GM23338 (cell line): ENCODE measurements around the gene FAM237B. TPM values are rescaled to one million over a fixed set of nuclear protein-coding genes. Genes with fewer than 3 reads are reported as not detected.

ENCODE experiments used
- ATAC-seq: fragments of 200-7000 bp; cut with Tn5 transposase; 3 replicates; pipeline ENCODE4 v1.9.1; 2020
- DNase-seq: peaks from one replicate; pipeline ENCODE4 v3.0.0-alpha.2; 2015; ENCODE audit warnings: low spot score
- H2AFZ ChIP-seq: fragments of 200-600 bp; sonication (generic); 2 replicates; pipeline ENCODE4 v1.8.0; 2016; ENCODE audit warnings: antibody characterized with exemption, mild to moderate bottlenecking, moderate library complexity
- H3F3A ChIP-seq: fragments of 200-600 bp; sonication (generic); replicated peaks from 2 replicates; pipeline ENCODE4 v1.8.0; 2017; ENCODE audit warnings: antibody characterized with exemption, mixed run types, low read depth
- H3K27ac ChIP-seq: fragments of 200-600 bp; sonication (generic); 2 replicates; pipeline ENCODE4 v1.6.1; 2016; ENCODE audit warnings: low read depth
- H3K27me3 ChIP-seq: fragments of 200-600 bp; sonication (generic); 2 replicates; pipeline ENCODE4 v1.8.0; 2016; ENCODE audit warnings: mild to moderate bottlenecking, mixed run types, moderate library complexity; ENCODE audit not compliant: insufficient read depth
- H3K36me3 ChIP-seq: fragments of 200-600 bp; sonication (generic); 2 replicates; pipeline ENCODE4 v1.8.0; 2016; ENCODE audit warnings: mild to moderate bottlenecking; ENCODE audit not compliant: insufficient read depth
- H3K4me1 ChIP-seq: fragments of 200-600 bp; sonication (generic); 2 replicates; pipeline ENCODE4 v1.8.0; 2016; ENCODE audit warnings: mild to moderate bottlenecking, moderate library complexity; ENCODE audit not compliant: insufficient read depth
- H3K4me2 ChIP-seq: fragments of 200-600 bp; sonication (generic); 2 replicates; pipeline ENCODE4 v1.7.1; 2017; ENCODE audit warnings: mixed run types
- H3K4me3 ChIP-seq: fragments of 200-600 bp; sonication (generic); 2 replicates; pipeline ENCODE4 v1.6.1; 2016; ENCODE audit warnings: mixed run types
- H3K79me2 ChIP-seq: fragments of 200-600 bp; sonication (generic); replicated peaks from 2 replicates; pipeline ENCODE4 v1.8.0; 2017; ENCODE audit warnings: mild to moderate bottlenecking; ENCODE audit not compliant: insufficient read depth
- H3K9me2 ChIP-seq: fragments of 200-600 bp; sonication (generic); 2 replicates; pipeline ENCODE4 v1.8.0; 2017; ENCODE audit not compliant: insufficient read depth
- H4K20me1 ChIP-seq: fragments of 200-600 bp; sonication (generic); replicated peaks from 2 replicates; pipeline ENCODE4 v1.8.0; 2017; ENCODE audit warnings: mild to moderate bottlenecking; ENCODE audit not compliant: insufficient read depth
- H3K27ac Mint-ChIP-seq: 2 replicates; pipeline ENCODE4 v1.8.0; 2020; ENCODE audit warnings: inconsistent platforms, mild to moderate bottlenecking, moderate library complexity, mixed read lengths
- H3K27me3 Mint-ChIP-seq: 3 replicates; pipeline ENCODE4 v1.8.0; 2022; ENCODE audit warnings: low read depth, mild to moderate bottlenecking, moderate library complexity, mixed read lengths, inconsistent platforms; ENCODE audit not compliant: insufficient read depth, poor library complexity
- H3K36me3 Mint-ChIP-seq: 3 replicates; pipeline ENCODE4 v1.8.0; 2021; ENCODE audit warnings: low read depth, mild to moderate bottlenecking, inconsistent platforms, moderate library complexity, mixed read lengths
- H3K4me1 Mint-ChIP-seq: 3 replicates; pipeline ENCODE4 v1.8.0; 2020; ENCODE audit warnings: mild to moderate bottlenecking, inconsistent platforms, mixed read lengths
- H3K4me3 Mint-ChIP-seq: 3 replicates; pipeline ENCODE4 v1.8.0; 2021; ENCODE audit warnings: moderate library complexity, mild to moderate bottlenecking, inconsistent platforms, mixed read lengths
- H3K9me3 Mint-ChIP-seq: 3 replicates; pipeline ENCODE4 v1.8.0; 2020; ENCODE audit warnings: moderate library complexity, mild to moderate bottlenecking, inconsistent platforms, mixed read lengths
- CREB1 ChIP-seq: fragments of 250-450 bp; sonication (Bioruptor Pico); IDR thresholded peaks from 2 replicates; pipeline ENCODE4 v1.5.0; 2020; ENCODE audit warnings: low read depth, mild to moderate bottlenecking, moderate library complexity
- ETS1 ChIP-seq: IDR thresholded peaks from 2 replicates; pipeline ENCODE4 v1.6.1; 2016; ENCODE audit warnings: antibody characterized with exemption
- EZH2 ChIP-seq: fragments of 200-600 bp; sonication (generic); IDR thresholded peaks from one replicate; pipeline ENCODE4 v1.8.0; 2017; ENCODE audit warnings: antibody characterized with exemption, mild to moderate bottlenecking, low read depth; ENCODE audit not compliant: unreplicated experiment
- EZH2phosphoT487 ChIP-seq: fragments of 200-600 bp; sonication (generic); IDR thresholded peaks from one replicate; pipeline ENCODE4 v1.8.1; 2018; ENCODE audit warnings: antibody characterized with exemption; ENCODE audit not compliant: unreplicated experiment
- JUNB ChIP-seq: IDR thresholded peaks from one replicate; pipeline ENCODE4 v1.6.1; 2016; ENCODE audit warnings: antibody characterized with exemption; ENCODE audit not compliant: unreplicated experiment
- NANOG ChIP-seq: IDR thresholded peaks from 2 replicates; pipeline ENCODE4 v1.6.1; 2016; ENCODE audit warnings: antibody characterized with exemption, borderline replicate concordance
- REST ChIP-seq: IDR thresholded peaks from one replicate; pipeline ENCODE4 v1.6.1; 2018; ENCODE audit warnings: antibody characterized with exemption; ENCODE audit not compliant: unreplicated experiment
- STAT1 ChIP-seq: IDR thresholded peaks from one replicate; pipeline ENCODE4 v1.6.1; 2016; ENCODE audit warnings: antibody characterized with exemption; ENCODE audit not compliant: unreplicated experiment
- ZNF331 ChIP-seq: fragments of 250-450 bp; sonication (Bioruptor Pico); IDR thresholded peaks from 2 replicates; pipeline ENCODE4 v1.5.0; 2020; ENCODE audit warnings: low read depth, mild to moderate bottlenecking, moderate library complexity
- polyA plus RNA-seq: library from polyadenylated mRNA; unstranded; fragments of >200 nt; fragmentation: Nextera tagmentation; extraction: Ambion mirVana; gene quantifications from 2 replicates; pipeline ENCODE4 v1.2.1, GENCODE V29; 2016
- total RNA-seq: library from RNA; depleted of rRNA; stranded (reverse); fragments of >200 nt; shearing (Covaris generic); gene quantifications from 2 replicates; pipeline ENCODE4 v1.2.3, GENCODE V29; 2014
- TF ChIP-seq, protein P1 (sequence below), 2 experiments: fragments of 200-600 bp in 1 of 2; sonication (generic) in 1 of 2; conservative IDR thresholded peaks; 2 replicates each; pipeline versions ENCODE4 v1.5.1 to v1.6.1; 2016 to 2017; ENCODE audit warnings: antibody characterized with exemption in 2 of 2, low read depth in 2 of 2, mild to moderate bottlenecking in 2 of 2, moderate library complexity in 1 of 2

Gene FAM237B
- total and polyA plus RNA-seq, 2 experiments from 2014 or later = 0.07 to 0.13 TPM

DNA sequence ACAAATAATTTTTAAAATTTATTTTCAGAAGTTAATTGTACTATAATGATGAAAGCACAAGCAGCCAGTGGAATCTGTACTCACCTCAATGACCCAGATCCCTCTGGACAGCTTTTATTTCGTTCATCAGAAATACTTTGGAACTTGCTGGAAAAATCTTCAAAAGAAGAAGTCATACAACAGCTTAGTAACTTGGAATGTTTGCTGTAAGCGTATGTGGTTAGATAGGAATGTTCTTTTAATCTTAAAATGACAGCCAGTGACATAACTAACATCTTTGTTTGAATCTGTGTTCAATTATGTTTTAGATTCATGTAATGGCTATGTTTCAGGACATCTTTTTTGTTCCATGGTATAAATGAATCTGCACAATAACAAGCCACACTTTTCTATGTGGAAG is 49.4 kb downstream of the FAM237B start:
- Histone ChIP-seq H2AFZ (no peak overlapping the region), H3K9me2 (no peaks in the 10 kb centered on the region), H3K4me1 (no peaks in the 10 kb centered on the region), H3K27ac (no peak overlapping the region), H3F3A (no peaks in the 10 kb centered on the region), H4K20me1 (no peaks in the 10 kb centered on the region), H3K36me3 (no peaks in the 10 kb centered on the region), H3K4me2 (no peak overlapping the region), H3K79me2 (no peaks in the 10 kb centered on the region), H3K27me3 (no peaks in the 10 kb centered on the region), H3K4me3 (no peak overlapping the region)
- no peak for DNase-seq
- Mint-ChIP-seq H3K4me3 (no peak overlapping the region), H3K4me1 (no peaks in the 10 kb centered on the region), H3K27me3 (no peaks in the 10 kb centered on the region), H3K36me3 (no peaks in the 10 kb centered on the region), H3K27ac (no peak overlapping the region), H3K9me3 (no peaks in the 10 kb centered on the region)
- no peak for ATAC-seq
- TF ChIP-seq STAT1 = no peak
- no peak for TF ChIP-seq ZNF331 (CRISPR knock-in tag)
- TF ChIP-seq CREB1 (CRISPR knock-in tag) = no peak

DNA sequence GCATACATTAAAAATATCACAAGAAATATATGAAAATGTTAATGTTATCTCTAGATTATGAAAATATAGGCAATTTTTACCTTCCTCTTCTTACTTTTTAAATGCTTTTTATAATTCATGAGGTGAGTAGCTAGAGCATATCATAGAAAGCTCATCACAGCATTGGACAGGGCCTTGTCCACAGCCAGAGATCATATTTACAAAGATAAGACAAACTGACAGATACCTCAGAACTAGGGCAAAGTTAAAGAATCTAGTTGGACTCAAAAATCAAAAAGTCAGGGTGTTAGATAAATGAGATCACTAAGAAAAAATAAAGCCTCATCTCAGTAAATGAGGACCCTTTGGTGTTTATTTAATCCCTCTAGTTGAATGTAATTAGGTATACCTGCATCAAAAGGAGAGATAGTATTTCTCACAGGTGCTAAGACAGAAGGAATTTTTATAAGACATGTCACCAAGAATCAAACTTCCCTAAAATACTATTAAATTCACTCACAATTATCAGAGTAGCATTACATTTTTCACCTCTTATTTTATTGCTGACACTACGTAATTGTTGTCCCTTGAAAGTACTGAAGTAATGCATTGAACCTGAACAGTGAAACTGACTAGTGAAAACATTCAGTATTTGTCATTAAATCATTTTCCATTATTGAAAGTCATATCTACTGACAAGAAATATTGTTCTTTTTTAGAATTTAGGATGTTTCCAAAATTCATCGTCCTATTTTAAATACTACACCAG is 50.5 kb downstream of the FAM237B start:
- no peaks in the 10 kb centered on the region for H3K9me2 ChIP-seq
- H3K4me3 Mint-ChIP-seq = no peak overlapping the region
- no peak for TF ChIP-seq NANOG
- TF ChIP-seq, protein P1, sequence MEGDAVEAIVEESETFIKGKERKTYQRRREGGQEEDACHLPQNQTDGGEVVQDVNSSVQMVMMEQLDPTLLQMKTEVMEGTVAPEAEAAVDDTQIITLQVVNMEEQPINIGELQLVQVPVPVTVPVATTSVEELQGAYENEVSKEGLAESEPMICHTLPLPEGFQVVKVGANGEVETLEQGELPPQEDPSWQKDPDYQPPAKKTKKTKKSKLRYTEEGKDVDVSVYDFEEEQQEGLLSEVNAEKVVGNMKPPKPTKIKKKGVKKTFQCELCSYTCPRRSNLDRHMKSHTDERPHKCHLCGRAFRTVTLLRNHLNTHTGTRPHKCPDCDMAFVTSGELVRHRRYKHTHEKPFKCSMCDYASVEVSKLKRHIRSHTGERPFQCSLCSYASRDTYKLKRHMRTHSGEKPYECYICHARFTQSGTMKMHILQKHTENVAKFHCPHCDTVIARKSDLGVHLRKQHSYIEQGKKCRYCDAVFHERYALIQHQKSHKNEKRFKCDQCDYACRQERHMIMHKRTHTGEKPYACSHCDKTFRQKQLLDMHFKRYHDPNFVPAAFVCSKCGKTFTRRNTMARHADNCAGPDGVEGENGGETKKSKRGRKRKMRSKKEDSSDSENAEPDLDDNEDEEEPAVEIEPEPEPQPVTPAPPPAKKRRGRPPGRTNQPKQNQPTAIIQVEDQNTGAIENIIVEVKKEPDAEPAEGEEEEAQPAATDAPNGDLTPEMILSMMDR (conservative IDR thresholded peaks at IDR 0.05; ENCODE audit: low read depth in 2 of 2) = no peak
- no peak for TF ChIP-seq ETS1
- no peak for TF ChIP-seq EZH2phosphoT487
- TF ChIP-seq STAT1 = no peak
- no peak for TF ChIP-seq REST
- no peak for TF ChIP-seq EZH2
- TF ChIP-seq JUNB = no peak
- no peak for TF ChIP-seq CREB1 (CRISPR knock-in tag)

More for the DNA sequence above, 50.5 kb downstream of the FAM237B start:
- H3K4me1 ChIP-seq = no peaks in the 10 kb centered on the region
- no peak for DNase-seq
- H3F3A ChIP-seq = no peaks in the 10 kb centered on the region
- no peaks in the 10 kb centered on the region for H3K9me3 Mint-ChIP-seq
- no peaks in the 10 kb centered on the region for H3K27me3 ChIP-seq
- H3K4me1 Mint-ChIP-seq = no peaks in the 10 kb centered on the region
- H3K27me3 Mint-ChIP-seq = no peaks in the 10 kb centered on the region
- H3K36me3 Mint-ChIP-seq = no peaks in the 10 kb centered on the region
- H3K36me3 ChIP-seq = no peaks in the 10 kb centered on the region
- no peaks in the 10 kb centered on the region for H3K79me2 ChIP-seq
- H2AFZ ChIP-seq = no peak overlapping the region
- no peak overlapping the region for H3K4me3 ChIP-seq
- H3K27ac ChIP-seq = no peak overlapping the region
- H4K20me1 ChIP-seq = no peaks in the 10 kb centered on the region
- H3K27ac Mint-ChIP-seq = no peak overlapping the region
- no peak overlapping the region for H3K4me2 ChIP-seq
- no peak for ATAC-seq
